GM12874 (cell line): ENCODE measurements around the gene VPS26B.

Experiments used
- CTCF ChIP-seq: IDR thresholded peaks from 2 replicates; pipeline ENCODE4 v1.5.1; 2011; ENCODE audit warnings: low read depth, mild to moderate bottlenecking, control low read depth, low read length, moderate library complexity; ENCODE audit not compliant: insufficient read depth

VPS26B gene

GRCh38 chr11:134235399-134235798 lies 10.9 kb downstream of the VPS26B start:
- no peak for TF ChIP-seq CTCF

GRCh38 chr11:134236834-134237556 lies 12.5 kb downstream of the VPS26B start:
- no peak for TF ChIP-seq CTCF

- TF ChIP-seq CTCF, result no peak
Observed at GRCh38 chr11:134237557-134237922, 13.1 kb downstream of the VPS26B start.

GRCh38 chr11:134238956-134239355 lies 14.5 kb downstream of the VPS26B start:
- no peak for TF ChIP-seq CTCF

- TF ChIP-seq CTCF, result no peak
Observed at GRCh38 chr11:134240592-134240991, 16.1 kb downstream of the VPS26B start.

- no peak for TF ChIP-seq CTCF
Observed at GRCh38 chr11:134242376-134242775, 17.9 kb downstream of the VPS26B start.

GRCh38 chr11:134243913-134244312 lies 19.4 kb downstream of the VPS26B start:
- no peak for TF ChIP-seq CTCF
